K562 (cell line): ENCODE measurements around the gene HBG1. TPM values are rescaled to one million over a fixed set of nuclear protein-coding genes. Genes with fewer than 3 reads are reported as not detected.
A peak's percentile ranks its signal among the peaks of the same experiment; 100 is the strongest.

Experiments
- ARNT ChIP-seq, 2 experiments: fragments of 450-650 bp; IDR thresholded peaks; 2 replicates each; pipeline ENCODE4 v1.6.1; 2016; ENCODE audit warnings: mild to moderate bottlenecking in 1 of 2
- ASH1L ChIP-seq: fragments of 450-650 bp; IDR thresholded peaks from 2 replicates; pipeline ENCODE4 v1.6.1; 2018; ENCODE audit warnings: borderline replicate concordance, mild to moderate bottlenecking, low read depth; ENCODE audit not compliant: partially characterized antibody
- C11orf30 ChIP-seq: fragments of 450-650 bp; IDR thresholded peaks from 2 replicates; pipeline ENCODE4 v1.6.1; 2016; ENCODE audit warnings: low read depth, mild to moderate bottlenecking
- CBX8 ChIP-seq: fragments of 200-600 bp; sonication (generic); IDR thresholded peaks from 2 replicates; pipeline ENCODE4 v1.6.1; 2012; ENCODE audit warnings: borderline replicate concordance, mixed run types, low read depth, mild to moderate bottlenecking, moderate library complexity, mixed read lengths, low read length, control low read depth, inconsistent platforms; ENCODE audit not compliant: poor library complexity, severe bottlenecking; ENCODE audit errors: extremely low read depth
- EP300 ChIP-seq: IDR thresholded peaks from 2 replicates; pipeline ENCODE4 v1.6.1; 2012; ENCODE audit warnings: low read length, improper control_type of control experiment
- HDGF ChIP-seq: fragments of 450-650 bp; IDR thresholded peaks from 2 replicates; pipeline ENCODE4 v1.6.1; 2016
- HNRNPK ChIP-seq: fragments of 200-400 bp; formaldehyde crosslinking; IDR thresholded peaks from one replicate; pipeline ENCODE4 v1.6.1; 2018; ENCODE audit warnings: mild to moderate bottlenecking, low read depth, low read length; ENCODE audit not compliant: poor library complexity, severe bottlenecking
- MAFK ChIP-seq: IDR thresholded peaks from 2 replicates; pipeline ENCODE4 v1.6.1; 2011; ENCODE audit warnings: low read length, improper control_type of control experiment
- MTA2 ChIP-seq: fragments of 450-650 bp; IDR thresholded peaks from 2 replicates; pipeline ENCODE4 v1.6.1; 2016; ENCODE audit warnings: low read depth
- POLR2H ChIP-seq: IDR thresholded peaks from 2 replicates; pipeline ENCODE4 v1.6.1; 2016; ENCODE audit warnings: missing genetic modification characterization, low read depth, mild to moderate bottlenecking, control low read depth, missing compliant biosample characterization, moderate library complexity
- SIN3A ChIP-seq, 2 experiments: fragments of 150-350 bp in 1 of 2; IDR thresholded peaks; 2 replicates each; pipeline ENCODE4 v1.6.1; 2011 to 2016; ENCODE audit warnings: borderline replicate concordance in 2 of 2, low read depth in 2 of 2, low read length in 2 of 2, mild to moderate bottlenecking in 2 of 2, moderate library complexity in 2 of 2; ENCODE audit not compliant: control insufficient read depth in 1 of 2
- USF1 ChIP-seq: sonication (generic); formaldehyde crosslinking; IDR thresholded peaks from 2 replicates; pipeline ENCODE4 v1.9.0; 2022; ENCODE audit warnings: mild to moderate bottlenecking, missing genetic modification reagents
- XRCC3 ChIP-seq: fragments of 450-650 bp; IDR thresholded peaks from 2 replicates; pipeline ENCODE4 v1.6.1; 2017; ENCODE audit warnings: mild to moderate bottlenecking, moderate library complexity
- ZKSCAN1 ChIP-seq: fragments of 150-350 bp; IDR thresholded peaks from 2 replicates; pipeline ENCODE4 v1.6.1; 2016; ENCODE audit warnings: low read depth, low read length
- ZNF124 ChIP-seq: sonication (generic); formaldehyde crosslinking; IDR thresholded peaks from 2 replicates; pipeline ENCODE4 v1.8.1; 2022; ENCODE audit warnings: missing genetic modification reagents
- ZNF408 ChIP-seq: fragments of 250-450 bp; sonication (Bioruptor Pico); IDR thresholded peaks from 2 replicates; pipeline ENCODE4 v1.4.0; 2020; ENCODE audit warnings: low read depth, mild to moderate bottlenecking, moderate library complexity
- polyA plus RNA-seq, 8 experiments: library from polyadenylated mRNA; depleted of rRNA in 4 of 8; stranded (reverse) in 5 of 8; unstranded in 3 of 8; fragments of >200 nt; fragmentation: Nextera tagmentation in 2 of 8; fragmentation: Illumina TruSeq in 1 of 8; extraction: Ambion mirVana in 2 of 8; extraction: Trizol in 1 of 8; gene quantifications; 2 replicates each; pipeline versions ENCODE4 v1.2.1 to v1.2.3, GENCODE V29; 2011 to 2014; ENCODE audit warnings: inconsistent platforms in 1 of 8, missing spikeins in 1 of 8
- total RNA-seq, 7 experiments: library from RNA; depleted of rRNA in 6 of 7; stranded (reverse); fragments of >200 nt in 6 of 7; fragmentation: Illumina TruSeq in 2 of 7; extraction: Trizol in 2 of 7; gene quantifications; 2 replicates each; pipeline versions ENCODE4 v1.2.1 to v1.2.3, GENCODE V29; 2011 to 2021; ENCODE audit warnings: low replicate concordance in 1 of 7
- TF ChIP-seq, protein P1 (sequence below): sonication (generic); formaldehyde crosslinking; IDR thresholded peaks from 2 replicates; pipeline ENCODE4 v1.8.0; 2023; ENCODE audit warnings: mild to moderate bottlenecking, missing genetic modification reagents

HBG1 gene
- total and polyA plus RNA-seq, 9 of the 15 experiments (the other 6 are each of a cell fraction or from before 2014, with no cell fraction given) = 1,066 to 16,338 (median 4,898) TPM

- TF ChIP-seq MAFK = 0 out of 2 replicates have a peak, but pooled peaks have one; percentile 4
- peak; percentile 74 for TF ChIP-seq MTA2
- TF ChIP-seq XRCC3 = no peak
- no peak for TF ChIP-seq HNRNPK
- TF ChIP-seq SIN3A (IDR thresholded peaks at IDR 0.05; ENCODE audit: borderline replicate concordance in 2 of 2, control insufficient read depth in 1 of 2, low read depth in 2 of 2, low read length in 2 of 2) = no peak
- no peak for TF ChIP-seq ZNF408 (CRISPR knock-in tag)
- TF ChIP-seq, protein P1, sequence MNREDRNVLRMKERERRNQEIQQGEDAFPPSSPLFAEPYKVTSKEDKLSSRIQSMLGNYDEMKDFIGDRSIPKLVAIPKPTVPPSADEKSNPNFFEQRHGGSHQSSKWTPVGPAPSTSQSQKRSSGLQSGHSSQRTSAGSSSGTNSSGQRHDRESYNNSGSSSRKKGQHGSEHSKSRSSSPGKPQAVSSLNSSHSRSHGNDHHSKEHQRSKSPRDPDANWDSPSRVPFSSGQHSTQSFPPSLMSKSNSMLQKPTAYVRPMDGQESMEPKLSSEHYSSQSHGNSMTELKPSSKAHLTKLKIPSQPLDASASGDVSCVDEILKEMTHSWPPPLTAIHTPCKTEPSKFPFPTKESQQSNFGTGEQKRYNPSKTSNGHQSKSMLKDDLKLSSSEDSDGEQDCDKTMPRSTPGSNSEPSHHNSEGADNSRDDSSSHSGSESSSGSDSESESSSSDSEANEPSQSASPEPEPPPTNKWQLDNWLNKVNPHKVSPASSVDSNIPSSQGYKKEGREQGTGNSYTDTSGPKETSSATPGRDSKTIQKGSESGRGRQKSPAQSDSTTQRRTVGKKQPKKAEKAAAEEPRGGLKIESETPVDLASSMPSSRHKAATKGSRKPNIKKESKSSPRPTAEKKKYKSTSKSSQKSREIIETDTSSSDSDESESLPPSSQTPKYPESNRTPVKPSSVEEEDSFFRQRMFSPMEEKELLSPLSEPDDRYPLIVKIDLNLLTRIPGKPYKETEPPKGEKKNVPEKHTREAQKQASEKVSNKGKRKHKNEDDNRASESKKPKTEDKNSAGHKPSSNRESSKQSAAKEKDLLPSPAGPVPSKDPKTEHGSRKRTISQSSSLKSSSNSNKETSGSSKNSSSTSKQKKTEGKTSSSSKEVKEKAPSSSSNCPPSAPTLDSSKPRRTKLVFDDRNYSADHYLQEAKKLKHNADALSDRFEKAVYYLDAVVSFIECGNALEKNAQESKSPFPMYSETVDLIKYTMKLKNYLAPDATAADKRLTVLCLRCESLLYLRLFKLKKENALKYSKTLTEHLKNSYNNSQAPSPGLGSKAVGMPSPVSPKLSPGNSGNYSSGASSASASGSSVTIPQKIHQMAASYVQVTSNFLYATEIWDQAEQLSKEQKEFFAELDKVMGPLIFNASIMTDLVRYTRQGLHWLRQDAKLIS = no peak; the same call in 1 of the 2 replicates
- no peak for TF ChIP-seq ASH1L
- TF ChIP-seq EP300 = peak; percentile 92; the same call in 1 of the 2 replicates
- TF ChIP-seq ZKSCAN1 = peak; percentile 73
- no peak for TF ChIP-seq POLR2H (tag)
- TF ChIP-seq HDGF = no peak
- no peak for TF ChIP-seq ZNF124 (CRISPR knock-in tag)
- no peak for TF ChIP-seq CBX8
- TF ChIP-seq ARNT (IDR thresholded peaks at IDR 0.05) = no peak
- 0 out of 2 replicates have a peak, but pooled peaks have one; percentile 29 for TF ChIP-seq C11orf30
- TF ChIP-seq USF1 (CRISPR knock-in tag) = no peak
Observed at GRCh38 chr11:5284637-5285036, 35.0 kb upstream of the HBG1 start (continued).
